NT2/D1 (cell line): ENCODE measurements around the gene ACO2.

ENCODE experiments used
- SUZ12 ChIP-seq: IDR thresholded peaks from 2 replicates; pipeline ENCODE4 v1.6.1; 2011; ENCODE audit not compliant: insufficient read length, insufficient read depth; ENCODE audit errors: extremely low read depth
- YY1 ChIP-seq: IDR thresholded peaks from 2 replicates; pipeline ENCODE4 v1.6.1; 2011; ENCODE audit not compliant: insufficient read length, insufficient read depth
- ZNF274 ChIP-seq: IDR thresholded peaks from 2 replicates; pipeline ENCODE4 v1.6.1; 2011; ENCODE audit warnings: mild to moderate bottlenecking, low read depth, low read length

GRCh38 chr22:41538583-41538982 is 69.7 kb downstream of the ACO2 start:
- TF ChIP-seq YY1 = no peak
- no peak for TF ChIP-seq ZNF274
- TF ChIP-seq SUZ12 = no peak
